DND-41 (cell line): Measurements from ENCODE around the gene CREG2.

Experiments used
- ATAC-seq: fragments of 200-7000 bp; cut with Tn5 transposase; 3 replicates; pipeline ENCODE4 v1.9.1; 2021; ENCODE audit warnings: low read depth; ENCODE audit not compliant: insufficient read depth
- DNase-seq: peaks from one replicate; pipeline ENCODE4 v3.0.0-alpha.2; 2020
- H2AFZ ChIP-seq: 2 replicates; pipeline ENCODE4 v1.6.0; 2012; ENCODE audit warnings: low read depth, low read length
- H3K27ac ChIP-seq: 2 replicates; pipeline ENCODE4 v1.5.1; 2012; ENCODE audit warnings: low read length, inconsistent platforms
- H3K27me3 ChIP-seq: fragments of 200-600 bp; sonication (generic); 2 replicates; pipeline ENCODE4 v1.6.0; 2012; ENCODE audit warnings: low read length, mild to moderate bottlenecking, inconsistent platforms; ENCODE audit not compliant: insufficient read depth, poor library complexity
- H3K36me3 ChIP-seq: 2 replicates; pipeline ENCODE4 v1.5.1; 2012; ENCODE audit warnings: low read length, inconsistent platforms; ENCODE audit not compliant: insufficient read depth
- H3K4me1 ChIP-seq: 2 replicates; pipeline ENCODE4 v1.5.1; 2012; ENCODE audit warnings: mild to moderate bottlenecking, low read length; ENCODE audit not compliant: insufficient read depth
- H3K4me2 ChIP-seq: 2 replicates; pipeline ENCODE4 v1.6.0; 2012; ENCODE audit warnings: mild to moderate bottlenecking, moderate library complexity, low read length, inconsistent platforms; ENCODE audit not compliant: insufficient read depth
- H3K4me3 ChIP-seq, 2 experiments: fragments of 200-600 bp in 1 of 2; shearing (Covaris generic) in 1 of 2; 2 replicates each; pipeline ENCODE4 v1.5.1; 2012 to 2016; ENCODE audit warnings: inconsistent platforms in 2 of 2, low read length in 2 of 2, mild to moderate bottlenecking in 2 of 2, low read depth in 1 of 2, moderate library complexity in 1 of 2
- H3K79me2 ChIP-seq: 2 replicates; pipeline ENCODE4 v1.6.0; 2012; ENCODE audit warnings: low read length, inconsistent platforms; ENCODE audit not compliant: insufficient read depth
- H3K9ac ChIP-seq: 2 replicates; pipeline ENCODE4 v1.6.0; 2012; ENCODE audit warnings: low read depth, mild to moderate bottlenecking, inconsistent platforms, low read length, moderate library complexity
- H3K9me3 ChIP-seq: 2 replicates; pipeline ENCODE4 v1.5.1; 2012; ENCODE audit warnings: low read length, moderate library complexity, mild to moderate bottlenecking, inconsistent platforms; ENCODE audit not compliant: insufficient read depth, severe bottlenecking
- H4K20me1 ChIP-seq: 2 replicates; pipeline ENCODE4 v1.6.0; 2012; ENCODE audit warnings: low read length; ENCODE audit not compliant: insufficient read depth
- EZH2 ChIP-seq: IDR thresholded peaks from 3 replicates; pipeline ENCODE4 v1.6.1; 2012; ENCODE audit warnings: borderline replicate concordance, low read depth, mild to moderate bottlenecking, moderate library complexity, low read length, inconsistent platforms; ENCODE audit not compliant: severe bottlenecking
- TF ChIP-seq, protein P1 (sequence below): IDR thresholded peaks from 2 replicates; pipeline ENCODE4 v1.5.1; 2012; ENCODE audit warnings: borderline replicate concordance, low read length, moderate library complexity, mild to moderate bottlenecking; ENCODE audit not compliant: poor library complexity, severe bottlenecking; ENCODE audit errors: extremely low read depth

Gene CREG2

DNA sequence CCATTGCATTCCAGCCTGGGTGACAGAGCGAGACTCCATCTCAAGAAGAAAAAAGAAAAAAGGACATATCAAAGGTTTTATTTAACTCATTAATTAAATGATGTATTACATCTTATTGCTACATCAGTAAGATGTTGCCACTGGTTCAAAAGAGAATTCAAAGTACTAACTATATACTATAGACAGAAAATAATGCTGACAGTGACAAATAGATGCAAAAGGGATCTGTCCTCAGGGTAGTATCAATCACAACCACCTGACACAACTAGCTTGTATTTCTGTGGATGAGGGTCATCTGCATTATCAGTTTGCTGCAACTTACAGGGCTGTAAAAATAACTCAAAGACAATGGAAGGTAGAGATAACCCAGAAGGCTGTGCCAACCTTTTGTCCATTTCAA is 16.4 kb upstream of the CREG2 start:
- ATAC-seq: no peak
- TF ChIP-seq, protein P1, sequence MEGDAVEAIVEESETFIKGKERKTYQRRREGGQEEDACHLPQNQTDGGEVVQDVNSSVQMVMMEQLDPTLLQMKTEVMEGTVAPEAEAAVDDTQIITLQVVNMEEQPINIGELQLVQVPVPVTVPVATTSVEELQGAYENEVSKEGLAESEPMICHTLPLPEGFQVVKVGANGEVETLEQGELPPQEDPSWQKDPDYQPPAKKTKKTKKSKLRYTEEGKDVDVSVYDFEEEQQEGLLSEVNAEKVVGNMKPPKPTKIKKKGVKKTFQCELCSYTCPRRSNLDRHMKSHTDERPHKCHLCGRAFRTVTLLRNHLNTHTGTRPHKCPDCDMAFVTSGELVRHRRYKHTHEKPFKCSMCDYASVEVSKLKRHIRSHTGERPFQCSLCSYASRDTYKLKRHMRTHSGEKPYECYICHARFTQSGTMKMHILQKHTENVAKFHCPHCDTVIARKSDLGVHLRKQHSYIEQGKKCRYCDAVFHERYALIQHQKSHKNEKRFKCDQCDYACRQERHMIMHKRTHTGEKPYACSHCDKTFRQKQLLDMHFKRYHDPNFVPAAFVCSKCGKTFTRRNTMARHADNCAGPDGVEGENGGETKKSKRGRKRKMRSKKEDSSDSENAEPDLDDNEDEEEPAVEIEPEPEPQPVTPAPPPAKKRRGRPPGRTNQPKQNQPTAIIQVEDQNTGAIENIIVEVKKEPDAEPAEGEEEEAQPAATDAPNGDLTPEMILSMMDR: no peak
- TF ChIP-seq EZH2: no peak

DNA sequence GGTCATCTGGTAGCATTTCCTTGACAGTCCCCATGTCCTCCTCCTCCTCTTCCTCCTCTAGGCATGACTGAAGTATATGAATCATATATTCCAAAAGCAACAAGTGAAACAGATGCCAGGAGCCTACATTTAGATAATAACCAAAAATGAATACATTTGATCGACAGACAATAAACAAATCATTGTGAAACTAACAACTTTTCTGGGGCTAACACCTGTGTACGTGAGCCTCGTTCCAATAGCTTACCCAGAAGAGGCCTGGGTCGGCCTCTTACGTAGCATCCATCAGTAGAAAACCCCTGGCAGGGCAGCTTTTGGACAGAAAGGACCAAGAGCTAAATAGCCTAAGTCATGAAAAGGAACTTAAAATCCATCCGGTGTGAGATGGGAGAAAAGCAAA is 15.3 kb upstream of the CREG2 start:
- Histone ChIP-seq H2AFZ (no peak overlapping the region), H3K9me3 (no peaks in the 10 kb centered on the region), H3K36me3 (peaks cover 23% of the 10 kb centered on the region), H3K27ac (no peak overlapping the region; the same call in 1 of the 2 replicates), H3K4me3 (no peak overlapping the region), H4K20me1 (no peaks in the 10 kb centered on the region), H3K27me3 (no peaks in the 10 kb centered on the region), H3K79me2 (no peaks in the 10 kb centered on the region), H3K4me1 (no peaks in the 10 kb centered on the region), H3K4me2 (no peak overlapping the region), H3K9ac (no peak overlapping the region)
- DNase-seq (no peak), ATAC-seq (no peak)
- TF ChIP-seq EZH2: no peak
- TF ChIP-seq, protein P1: no peak

More for the DNA sequence above, 16.4 kb upstream of the CREG2 start:
- H2AFZ ChIP-seq: no peak overlapping the region
- no peak overlapping the region for H3K4me3 ChIP-seq
- no peak for DNase-seq
- H3K9ac ChIP-seq: no peak overlapping the region
- H4K20me1 ChIP-seq: no peaks in the 10 kb centered on the region
- H3K4me1 ChIP-seq: no peaks in the 10 kb centered on the region
- H3K4me2 ChIP-seq: no peak overlapping the region
- peaks cover 23% of the 10 kb centered on the region for H3K36me3 ChIP-seq
- no peak overlapping the region for H3K27ac ChIP-seq
- no peaks in the 10 kb centered on the region for H3K9me3 ChIP-seq
- no peaks in the 10 kb centered on the region for H3K27me3 ChIP-seq
- H3K79me2 ChIP-seq: no peaks in the 10 kb centered on the region

DNA sequence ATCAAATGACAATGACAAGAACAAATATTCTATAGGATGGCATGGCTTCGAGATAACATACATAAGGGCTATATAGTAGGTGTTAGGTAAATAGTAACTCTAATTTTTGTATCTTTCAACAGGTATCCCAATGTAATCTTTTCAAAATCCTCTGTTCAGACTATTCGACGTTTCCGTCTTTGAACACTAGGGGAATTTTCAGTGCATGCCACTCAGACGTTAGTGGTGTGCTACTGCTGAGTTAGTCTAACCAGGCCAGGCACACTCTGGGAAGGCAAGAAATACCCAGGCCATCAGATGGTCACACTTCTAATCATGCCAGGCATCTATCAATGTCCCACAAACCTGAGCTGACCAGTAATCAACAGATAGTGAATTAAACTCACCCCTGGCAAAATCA is 14.6 kb upstream of the CREG2 start:
- H3K9ac ChIP-seq: no peak overlapping the region

More for the DNA sequence above, 14.6 kb upstream of the CREG2 start:
- no peak for ATAC-seq
- no peaks in the 10 kb centered on the region for H3K4me1 ChIP-seq
- no peaks in the 10 kb centered on the region for H3K9me3 ChIP-seq
- no peak overlapping the region for H3K4me3 ChIP-seq
- TF ChIP-seq, protein P1: no peak
- no peak for TF ChIP-seq EZH2
- H3K4me2 ChIP-seq: no peak overlapping the region
- no peaks in the 10 kb centered on the region for H3K27me3 ChIP-seq
- H3K27ac ChIP-seq: no peak overlapping the region
- H3K36me3 ChIP-seq: peaks cover 23% of the 10 kb centered on the region
- no peaks in the 10 kb centered on the region for H3K79me2 ChIP-seq
- H2AFZ ChIP-seq: no peak overlapping the region
- no peak for DNase-seq
- no peaks in the 10 kb centered on the region for H4K20me1 ChIP-seq
